Omental fat pad (tissue), 4 donors: Measurements from ENCODE around the gene HNF4A. TPM values are rescaled to one million over a fixed set of nuclear protein-coding genes. Genes with fewer than 3 reads are reported as not detected.

Source experiments
- ATAC-seq: fragments of 150-250 bp; one replicate; pipeline ENCODE4 v1.9.1; 2016; ENCODE audit warnings: mild to moderate bottlenecking, moderate library complexity; ENCODE audit not compliant: low FRiP score
- DNase-seq: peaks from one replicate; pipeline ENCODE4 v3.0.0-alpha.2; 2019; ENCODE audit warnings: low spot score
- CTCF ChIP-seq, 3 donors: fragments of 450-650 bp; IDR thresholded peaks; one replicate each; pipeline ENCODE4 v1.5.1; 2016 to 2017; ENCODE audit warnings: antibody characterized with exemption in 3 of 3, mild to moderate bottlenecking in 3 of 3, moderate library complexity in 2 of 3
- total RNA-seq, 4 donors: library from RNA; depleted of rRNA; stranded (reverse); fragments of >200 nt; gene quantifications; one replicate each; pipeline ENCODE4 v1.1.0, GENCODE V29; 2016

Gene HNF4A
- total RNA-seq, 4 donors from 2014 or later = not detected

GRCh38 chr20:44431118-44431501, 75.6 kb downstream of the HNF4A start:
- TF ChIP-seq CTCF (IDR thresholded peaks at IDR 0.05) = no peak
- DNase-seq = no peak
- no peak for ATAC-seq

- no peak for DNase-seq
- TF ChIP-seq CTCF (IDR thresholded peaks at IDR 0.05) = no peak
- ATAC-seq = no peak
Measured at GRCh38 chr20:44431502-44432234, 76.2 kb downstream of the HNF4A start.

- DNase-seq = no peak
- TF ChIP-seq CTCF (IDR thresholded peaks at IDR 0.05) = no peak
- no peak for ATAC-seq
Measured at GRCh38 chr20:44432618-44433577, 77.4 kb downstream of the HNF4A start.

- no peak for TF ChIP-seq CTCF (IDR thresholded peaks at IDR 0.05)
- DNase-seq (no peak), ATAC-seq (no peak)
Measured at GRCh38 chr20:44433751-44434538, 78.4 kb downstream of the HNF4A start.

- TF ChIP-seq CTCF (IDR thresholded peaks at IDR 0.05) = no peak
- no peak for ATAC-seq
- DNase-seq = no peak
Measured at GRCh38 chr20:44435630-44436335, 80.3 kb downstream of the HNF4A start.

- DNase-seq (no peak), ATAC-seq (no peak)
- TF ChIP-seq CTCF (IDR thresholded peaks at IDR 0.05) = no peak
Measured at GRCh38 chr20:44436393-44436792, 80.9 kb downstream of the HNF4A start.
